ENCODE results near the gene LHPP.

DNA sequence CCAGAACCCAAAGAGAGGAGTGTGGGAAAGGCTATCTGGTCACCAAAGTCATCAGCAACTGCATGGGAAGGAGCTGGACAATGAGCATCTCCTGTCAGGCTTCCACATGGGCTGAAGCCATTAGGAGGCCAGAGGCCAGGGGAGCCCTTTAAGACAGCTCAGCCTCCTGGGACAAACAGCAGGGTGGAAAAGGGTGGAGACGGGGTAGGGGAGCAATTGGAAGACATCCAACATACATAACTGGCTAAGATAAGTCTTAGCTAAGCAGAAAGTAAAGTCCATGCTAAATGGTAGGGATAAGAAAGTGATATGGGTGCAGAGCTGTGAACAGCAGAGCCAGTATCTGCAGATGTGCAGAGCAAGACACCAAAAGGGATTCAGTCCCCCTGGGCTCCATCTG lies 41.4 kb upstream of the LHPP start:
- TF ChIP-seq REST (IDR thresholded peaks at IDR 0.05; ENCODE audit: unreplicated experiment) (no peak), EZH2 (IDR thresholded peaks at IDR 0.05; ENCODE audit: low read depth, unreplicated experiment) (no peak), POLR2AphosphoS5 (IDR thresholded peaks at IDR 0.05; ENCODE audit: low read depth) (no peak), CTCF (conservative IDR thresholded peaks at IDR 0.05; ENCODE audit: low read depth in 2 of 2) (no peak), STAT1 (IDR thresholded peaks at IDR 0.05; ENCODE audit: unreplicated experiment) (no peak)

Data from GM23338 (cell line).